ENCODE results near the gene FZR1. TPM values are rescaled to one million over a fixed set of nuclear protein-coding genes. Genes with fewer than 3 reads are reported as not detected.

The FZR1 gene
- polyA plus RNA-seq, 2 of the 4 experiments (the other 2 are of a cell fraction) = 13.9 to 18.1 TPM

- DNase-seq (ENCODE audit: low read depth in 1 of 2, low spot score in 1 of 2) (peak in 1 of 2 experiments; percentile 86), ATAC-seq (peak; percentile 45 to 63; a peak in 5 of 6 replicates), FAIRE-seq (no peak)
- H3K9me3 ChIP-seq = no peaks in the 10 kb centered on the region
- peak overlapping the region; percentile 91 to 95 for H3K27ac ChIP-seq
- whole genome bisulfite sequencing (ENCODE audit: missing lambda C conversion rate) = 64% methylated on average over 11 of the region's 19 CpGs
- H3K4me3 ChIP-seq = no peak overlapping the region
- H3K4me1 ChIP-seq = peaks cover 50% of the 10 kb centered on the region
- POLR2A ChIA-PET = interaction anchor here (0.5 kb wide), 1 partner anchor 26 kb away, joined by 4 read pairs; no protein-coding TSS in a partner anchor
- peak overlapping the region; percentile 82 for H3K4me2 ChIP-seq
- CTCF ChIA-PET = interaction anchor here (0.9 to 3.1 kb wide), 3 partner anchors 12 to 18 kb away, joined by 4 to 18 read pairs (median 4); no protein-coding TSS in a partner anchor
- TF ChIP-seq ZC3H11A (IDR thresholded peaks at IDR 0.05) = no peak
- no peak for TF ChIP-seq KDM5A (IDR thresholded peaks at IDR 0.05)
- no peak for TF ChIP-seq HOXB5 (CRISPR knock-in tag; IDR thresholded peaks at IDR 0.05)
- no peak for TF ChIP-seq JUNB (IDR thresholded peaks at IDR 0.05)
- TF ChIP-seq NPAS2 (CRISPR knock-in tag; IDR thresholded peaks at IDR 0.05; ENCODE audit: borderline replicate concordance) = no peak
- 0 out of 5 replicates have a peak, but pooled peaks of 1 of the 2 experiments have one; percentile 6 for TF ChIP-seq JUN (IDR thresholded peaks at IDR 0.05)
- 0 out of 2 replicates have a peak, but pooled peaks have one; percentile 29 for TF ChIP-seq RCOR1 (IDR thresholded peaks at IDR 0.05; ENCODE audit: low read depth, low read length)
- no peak for TF ChIP-seq ATOH8 (CRISPR knock-in tag; IDR thresholded peaks at IDR 0.05; ENCODE audit: low read depth)
- no peak for TF ChIP-seq SMC3 (IDR thresholded peaks at IDR 0.05)
- no peak for TF ChIP-seq FOXS1 (CRISPR knock-in tag; IDR thresholded peaks at IDR 0.05)
- TF ChIP-seq HOXA7 (CRISPR knock-in tag; IDR thresholded peaks at IDR 0.05) = no peak
- TF ChIP-seq GATA3 (IDR thresholded peaks at IDR 0.05; ENCODE audit: borderline replicate concordance) = no peak
- 0 out of 2 replicates have a peak, but pooled peaks have one; percentile 30 for TF ChIP-seq KDM1A (IDR thresholded peaks at IDR 0.05; ENCODE audit: low read depth)
- no peak for TF ChIP-seq ELK1 (IDR thresholded peaks at IDR 0.05; ENCODE audit: low read depth, low read length)
- no peak for TF ChIP-seq EHF (CRISPR knock-in tag; IDR thresholded peaks at IDR 0.05)
- TF ChIP-seq PHF8 (IDR thresholded peaks at IDR 0.05; ENCODE audit: borderline replicate concordance, low read depth) = no peak
- TF ChIP-seq NFE2L2 (conservative IDR thresholded peaks at IDR 0.05; ENCODE audit: low read length) = no peak
- no peak for TF ChIP-seq RAD21 (conservative IDR thresholded peaks at IDR 0.05 in 1 of 2, IDR thresholded peaks at IDR 0.05 in 1 of 2)
- no peak for TF ChIP-seq MAFK (IDR thresholded peaks at IDR 0.05; ENCODE audit: partially characterized antibody)
- no peak for TF ChIP-seq TFCP2L1 (CRISPR knock-in tag; IDR thresholded peaks at IDR 0.05)
- TF ChIP-seq RARB (CRISPR knock-in tag; IDR thresholded peaks at IDR 0.05) = no peak
- no peak for TF ChIP-seq EHMT2 (IDR thresholded peaks at IDR 0.05; ENCODE audit: low read depth)
- TF ChIP-seq ESRRA (IDR thresholded peaks at IDR 0.05; ENCODE audit: borderline replicate concordance, low read length) = no peak
- no peak for TF ChIP-seq TP53 (CRISPR knock-in tag; IDR thresholded peaks at IDR 0.05)
- peak; percentile 86 for TF ChIP-seq ZFP36 (IDR thresholded peaks at IDR 0.05; ENCODE audit: borderline replicate concordance, partially characterized antibody)
- TF ChIP-seq FOSB (CRISPR knock-in tag; IDR thresholded peaks at IDR 0.05) = no peak
- TF ChIP-seq, protein P1, sequence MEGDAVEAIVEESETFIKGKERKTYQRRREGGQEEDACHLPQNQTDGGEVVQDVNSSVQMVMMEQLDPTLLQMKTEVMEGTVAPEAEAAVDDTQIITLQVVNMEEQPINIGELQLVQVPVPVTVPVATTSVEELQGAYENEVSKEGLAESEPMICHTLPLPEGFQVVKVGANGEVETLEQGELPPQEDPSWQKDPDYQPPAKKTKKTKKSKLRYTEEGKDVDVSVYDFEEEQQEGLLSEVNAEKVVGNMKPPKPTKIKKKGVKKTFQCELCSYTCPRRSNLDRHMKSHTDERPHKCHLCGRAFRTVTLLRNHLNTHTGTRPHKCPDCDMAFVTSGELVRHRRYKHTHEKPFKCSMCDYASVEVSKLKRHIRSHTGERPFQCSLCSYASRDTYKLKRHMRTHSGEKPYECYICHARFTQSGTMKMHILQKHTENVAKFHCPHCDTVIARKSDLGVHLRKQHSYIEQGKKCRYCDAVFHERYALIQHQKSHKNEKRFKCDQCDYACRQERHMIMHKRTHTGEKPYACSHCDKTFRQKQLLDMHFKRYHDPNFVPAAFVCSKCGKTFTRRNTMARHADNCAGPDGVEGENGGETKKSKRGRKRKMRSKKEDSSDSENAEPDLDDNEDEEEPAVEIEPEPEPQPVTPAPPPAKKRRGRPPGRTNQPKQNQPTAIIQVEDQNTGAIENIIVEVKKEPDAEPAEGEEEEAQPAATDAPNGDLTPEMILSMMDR (IDR thresholded peaks at IDR 0.05) = no peak
- TF ChIP-seq HOXB13 (CRISPR knock-in tag; IDR thresholded peaks at IDR 0.05; ENCODE audit: low read depth) = no peak; the same call in 1 of the 2 replicates
- TF ChIP-seq, protein P2, sequence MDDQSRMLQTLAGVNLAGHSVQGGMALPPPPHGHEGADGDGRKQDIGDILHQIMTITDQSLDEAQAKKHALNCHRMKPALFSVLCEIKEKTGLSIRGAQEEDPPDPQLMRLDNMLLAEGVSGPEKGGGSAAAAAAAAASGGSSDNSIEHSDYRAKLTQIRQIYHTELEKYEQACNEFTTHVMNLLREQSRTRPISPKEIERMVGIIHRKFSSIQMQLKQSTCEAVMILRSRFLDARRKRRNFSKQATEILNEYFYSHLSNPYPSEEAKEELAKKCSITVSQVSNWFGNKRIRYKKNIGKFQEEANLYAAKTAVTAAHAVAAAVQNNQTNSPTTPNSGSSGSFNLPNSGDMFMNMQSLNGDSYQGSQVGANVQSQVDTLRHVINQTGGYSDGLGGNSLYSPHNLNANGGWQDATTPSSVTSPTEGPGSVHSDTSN (IDR thresholded peaks at IDR 0.05) = no peak
- TF ChIP-seq HEYL (CRISPR knock-in tag; IDR thresholded peaks at IDR 0.05) = no peak; the same call in 1 of the 2 replicates
- TF ChIP-seq CBX2 (IDR thresholded peaks at IDR 0.05; ENCODE audit: borderline replicate concordance, low read depth) = no peak
- TF ChIP-seq MYC (IDR thresholded peaks at IDR 0.05; ENCODE audit: borderline replicate concordance, low read length) = no peak
- no peak for TF ChIP-seq CHD2 (IDR thresholded peaks at IDR 0.05; ENCODE audit: low read length, partially characterized antibody)
- no peak for TF ChIP-seq ZSCAN20 (CRISPR knock-in tag; IDR thresholded peaks at IDR 0.05)
- TF ChIP-seq MAZ (IDR thresholded peaks at IDR 0.05; ENCODE audit: borderline replicate concordance, low read depth, low read length) = no peak
- TF ChIP-seq, protein P3, sequence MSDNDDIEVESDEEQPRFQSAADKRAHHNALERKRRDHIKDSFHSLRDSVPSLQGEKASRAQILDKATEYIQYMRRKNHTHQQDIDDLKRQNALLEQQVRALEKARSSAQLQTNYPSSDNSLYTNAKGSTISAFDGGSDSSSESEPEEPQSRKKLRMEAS (IDR thresholded peaks at IDR 0.05) = peak; percentile 12; the same call in 1 of the 2 replicates
Observed at GRCh38 chr19:3458229-3459088, 47.7 kb upstream of the FZR1 start.

All from A549 (cell line).